ENCODE data around the gene HLA-DQB2.
"Not testable (repeated sequence)": the region's sequence is repeated elsewhere in the genome, so short reads cannot be mapped to it uniquely, and the experiment has no call there.

HLA-DQB2 gene

DNA sequence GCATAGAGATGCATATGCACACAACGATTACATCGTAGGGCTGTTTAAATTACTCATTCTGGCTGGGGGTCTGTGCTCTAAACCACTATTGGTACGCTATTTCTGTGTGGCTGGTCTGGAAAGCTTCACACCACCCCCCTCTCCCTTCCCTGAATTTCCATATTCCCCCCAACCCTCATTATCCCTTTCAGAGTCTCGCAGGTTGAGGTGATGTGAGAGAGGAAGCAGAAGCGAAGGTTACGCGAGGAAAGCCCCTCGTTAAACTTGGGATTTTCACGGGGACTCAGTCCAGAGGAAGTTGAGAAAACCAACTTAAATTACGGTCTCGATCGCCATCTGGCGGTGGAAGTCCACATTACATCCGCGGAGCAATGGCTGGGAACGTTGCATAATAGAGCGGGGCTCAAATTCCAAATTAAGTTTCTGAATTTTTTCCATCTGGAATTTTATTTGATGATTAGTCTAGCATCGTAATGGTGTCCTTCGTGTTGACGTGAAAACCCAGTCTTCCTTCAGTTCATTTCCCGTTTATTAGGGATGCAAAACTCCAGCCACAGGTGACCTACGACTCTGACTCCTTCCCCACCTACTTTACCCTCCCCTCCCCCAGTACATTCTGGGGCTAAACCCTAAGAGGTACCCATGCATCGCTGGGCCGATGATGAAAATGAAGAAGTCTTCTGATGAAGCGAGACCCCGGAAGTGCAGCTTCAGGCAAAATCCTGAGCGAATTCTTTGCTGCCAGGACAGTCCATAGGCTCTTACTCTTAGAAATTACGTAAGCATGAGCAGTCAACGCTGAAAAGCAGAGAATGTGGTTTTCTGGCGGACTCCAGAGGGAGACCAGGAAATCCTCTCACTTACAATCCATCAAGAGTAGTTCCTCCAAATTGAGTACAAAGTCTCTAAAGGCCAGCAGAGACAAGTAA, 33.8 kb upstream of the HLA-DQB2 start:
- DNase-seq (ENCODE audit: low read depth), result peak; percentile 7

DNA sequence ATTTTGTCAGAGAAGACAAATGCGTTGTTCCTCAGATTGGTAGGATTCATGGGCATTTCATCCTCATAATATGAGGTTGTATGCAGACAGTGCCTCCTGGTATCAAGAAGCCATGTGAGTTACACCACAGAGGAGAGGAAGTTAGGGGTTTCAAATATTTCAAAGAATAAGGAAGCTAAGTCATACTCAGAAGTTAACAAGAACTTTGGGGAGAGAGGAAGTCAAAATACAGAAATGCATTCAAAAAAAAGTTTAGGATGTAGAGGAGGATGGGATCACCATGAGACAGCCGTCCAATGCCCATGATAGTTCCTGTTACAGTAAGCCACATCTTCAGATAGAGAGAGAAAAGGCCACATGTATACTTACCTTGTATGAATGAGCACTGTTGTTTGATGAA, 31.2 kb upstream of the HLA-DQB2 start:
- no peak overlapping the region for H3K4me3 ChIP-seq (ENCODE audit: control insufficient read depth, low read depth, low read length)
- TF ChIP-seq, protein P1, sequence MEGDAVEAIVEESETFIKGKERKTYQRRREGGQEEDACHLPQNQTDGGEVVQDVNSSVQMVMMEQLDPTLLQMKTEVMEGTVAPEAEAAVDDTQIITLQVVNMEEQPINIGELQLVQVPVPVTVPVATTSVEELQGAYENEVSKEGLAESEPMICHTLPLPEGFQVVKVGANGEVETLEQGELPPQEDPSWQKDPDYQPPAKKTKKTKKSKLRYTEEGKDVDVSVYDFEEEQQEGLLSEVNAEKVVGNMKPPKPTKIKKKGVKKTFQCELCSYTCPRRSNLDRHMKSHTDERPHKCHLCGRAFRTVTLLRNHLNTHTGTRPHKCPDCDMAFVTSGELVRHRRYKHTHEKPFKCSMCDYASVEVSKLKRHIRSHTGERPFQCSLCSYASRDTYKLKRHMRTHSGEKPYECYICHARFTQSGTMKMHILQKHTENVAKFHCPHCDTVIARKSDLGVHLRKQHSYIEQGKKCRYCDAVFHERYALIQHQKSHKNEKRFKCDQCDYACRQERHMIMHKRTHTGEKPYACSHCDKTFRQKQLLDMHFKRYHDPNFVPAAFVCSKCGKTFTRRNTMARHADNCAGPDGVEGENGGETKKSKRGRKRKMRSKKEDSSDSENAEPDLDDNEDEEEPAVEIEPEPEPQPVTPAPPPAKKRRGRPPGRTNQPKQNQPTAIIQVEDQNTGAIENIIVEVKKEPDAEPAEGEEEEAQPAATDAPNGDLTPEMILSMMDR (IDR thresholded peaks at IDR 0.05; ENCODE audit: control insufficient read depth, insufficient read depth, low read depth, low read length, missing control alignments), result no peak
- no peak for DNase-seq (ENCODE audit: low read depth)

More for the DNA sequence above, 33.8 kb upstream of the HLA-DQB2 start:
- TF ChIP-seq, protein P1 (IDR thresholded peaks at IDR 0.05; ENCODE audit: control insufficient read depth, insufficient read depth, low read depth, low read length, missing control alignments), result peak; percentile 77
- H3K4me3 ChIP-seq (ENCODE audit: control insufficient read depth, low read depth, low read length), result peak overlapping the region; percentile 24

DNA sequence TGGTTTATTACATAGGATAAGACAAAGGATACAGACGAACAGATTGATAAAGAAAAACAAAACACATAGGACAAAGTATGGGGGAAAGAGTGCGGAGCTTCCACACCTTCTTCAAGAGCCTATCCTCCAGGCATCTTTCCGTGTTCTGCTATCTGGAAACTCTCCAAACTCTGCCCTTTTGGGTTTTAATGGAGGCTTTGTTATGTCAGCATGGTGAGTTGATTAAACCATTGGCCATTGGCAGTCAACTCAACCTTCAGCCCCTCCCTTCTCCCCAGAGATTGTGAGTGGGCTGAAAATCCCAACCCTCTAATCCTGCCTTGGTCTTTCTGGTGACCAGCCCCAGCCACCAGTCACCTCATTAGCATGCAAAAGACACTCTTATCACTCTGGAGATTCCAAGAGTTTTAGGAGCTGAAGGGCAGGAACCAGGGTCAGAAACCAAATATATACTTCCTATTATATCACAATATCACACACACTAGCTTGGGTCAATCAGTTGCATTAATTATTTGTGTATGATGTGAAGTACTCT, 29.6 kb upstream of the HLA-DQB2 start:
- no peak for DNase-seq (ENCODE audit: low read depth)
- TF ChIP-seq, protein P1 (IDR thresholded peaks at IDR 0.05; ENCODE audit: control insufficient read depth, insufficient read depth, low read depth, low read length, missing control alignments), result no peak
- H3K4me3 ChIP-seq (ENCODE audit: control insufficient read depth, low read depth, low read length), result no peak overlapping the region

DNA sequence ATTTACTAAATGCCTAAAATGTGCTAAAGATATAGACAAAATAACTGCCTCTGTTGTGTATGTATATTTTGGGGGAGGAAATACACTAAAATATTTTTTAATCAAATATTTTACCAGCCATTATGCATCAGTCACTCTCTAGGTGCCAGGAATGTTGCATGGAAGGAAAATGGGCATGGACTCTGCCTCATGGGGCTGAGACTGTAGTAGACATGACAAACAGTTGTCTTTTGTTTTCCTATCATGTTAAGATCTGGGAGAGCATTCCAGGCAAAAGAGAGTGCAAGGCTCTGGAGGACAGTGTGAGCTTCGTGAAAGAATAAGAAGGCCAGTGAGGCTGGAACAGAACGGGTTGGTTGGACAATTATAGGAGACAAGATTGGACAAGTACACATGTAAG, 27.0 kb upstream of the HLA-DQB2 start:
- H3K4me3 ChIP-seq (ENCODE audit: control insufficient read depth, low read depth, low read length), result no peak overlapping the region
- TF ChIP-seq, protein P1 (IDR thresholded peaks at IDR 0.05; ENCODE audit: control insufficient read depth, insufficient read depth, low read depth, low read length, missing control alignments), result no peak
- no peak for DNase-seq (ENCODE audit: low read depth)

DNA sequence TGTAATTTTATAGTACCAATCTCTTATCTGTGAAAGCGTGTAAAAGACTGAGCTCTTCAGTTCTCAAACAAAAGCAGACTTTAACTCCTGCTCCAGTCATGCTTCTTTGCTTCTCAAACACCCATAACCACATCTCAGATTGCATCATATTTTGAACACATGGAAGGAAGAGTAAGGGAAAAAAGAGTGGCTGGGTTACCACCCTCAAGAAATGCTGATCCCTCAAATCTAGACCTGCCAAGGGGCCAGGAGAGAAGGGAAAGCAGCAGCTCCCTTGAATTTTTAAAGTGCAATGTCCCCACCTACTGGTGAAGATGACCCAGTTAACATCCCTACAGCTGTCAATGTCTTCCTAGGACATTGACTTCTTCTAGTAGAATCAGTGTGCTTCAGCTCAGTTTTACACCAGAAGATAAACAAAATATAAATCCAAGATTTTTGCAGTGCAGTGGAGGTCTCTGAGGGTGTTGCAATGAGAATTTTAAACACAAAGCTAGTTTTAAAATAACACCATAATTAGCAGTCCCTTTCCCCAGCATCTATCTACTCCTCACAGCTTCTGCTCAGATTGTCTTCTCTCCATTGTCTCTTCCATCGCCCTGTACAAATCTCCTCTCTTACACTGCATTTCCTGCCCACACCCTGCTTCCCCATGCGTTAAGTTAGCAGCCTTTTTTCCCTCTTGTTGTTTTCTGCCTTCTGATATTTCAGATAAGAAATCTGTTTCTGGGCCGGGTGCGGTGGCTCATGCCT, 22.6 kb upstream of the HLA-DQB2 start:
- no peak overlapping the region for H3K4me3 ChIP-seq (ENCODE audit: control insufficient read depth, low read depth, low read length)
- TF ChIP-seq, protein P1 (IDR thresholded peaks at IDR 0.05; ENCODE audit: control insufficient read depth, insufficient read depth, low read depth, low read length, missing control alignments), result peak; percentile 64
- peak; percentile 10 for DNase-seq (ENCODE audit: low read depth)

DNA sequence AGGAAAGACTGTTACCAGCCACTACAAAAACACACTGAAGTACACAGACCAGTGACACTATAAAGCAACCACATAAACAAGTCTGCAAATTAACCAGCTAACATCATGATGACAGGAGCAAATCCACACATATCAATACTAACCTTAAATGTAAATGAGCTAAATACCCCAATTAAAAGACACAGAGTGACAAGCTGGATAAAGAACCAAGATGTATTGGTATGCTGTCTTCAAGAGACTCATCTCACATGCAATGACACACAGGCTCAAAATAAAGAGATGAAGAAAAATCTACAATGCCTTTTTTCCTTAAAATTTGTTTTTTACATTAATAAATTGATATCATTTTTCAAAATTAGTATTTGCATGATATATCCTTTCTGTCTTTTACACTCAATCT, 19.6 kb upstream of the HLA-DQB2 start:
- not testable (repeated sequence) for H3K4me3 ChIP-seq (ENCODE audit: control insufficient read depth, low read depth, low read length); DNase-seq (ENCODE audit: low read depth)
